WERI-Rb-1 (cell line): ENCODE results near the gene RFC2.
"Not testable (repeated sequence)": the region's sequence is repeated elsewhere in the genome, so short reads cannot be mapped to it uniquely, and the experiment has no call there.

Experiments used
- DNase-seq: peaks from one replicate; pipeline ENCODE4 v3.0.0-alpha.2; 2020
- H3K27ac ChIP-seq: fragments of 250-450 bp; sonication (Bioruptor Pico); 2 replicates; pipeline ENCODE4 v1.5.1; 2020; ENCODE audit warnings: mild to moderate bottlenecking, moderate library complexity
- H3K27me3 ChIP-seq: fragments of 250-450 bp; sonication (Bioruptor Pico); 2 replicates; pipeline ENCODE4 v1.5.1; 2021; ENCODE audit warnings: mild to moderate bottlenecking, low read depth, moderate library complexity; ENCODE audit not compliant: insufficient read depth, severe bottlenecking
- H3K36me3 ChIP-seq: fragments of 250-450 bp; sonication (Bioruptor Pico); 2 replicates; pipeline ENCODE4 v1.5.1; 2020; ENCODE audit warnings: mild to moderate bottlenecking, moderate library complexity
- H3K4me3 ChIP-seq: 2 replicates; pipeline ENCODE4 v1.5.1; 2011; ENCODE audit warnings: low read depth, mild to moderate bottlenecking, control low read depth, low read length
- H3K9me3 ChIP-seq: fragments of 250-450 bp; sonication (Bioruptor Pico); 2 replicates; pipeline ENCODE4 v1.5.1; 2021; ENCODE audit warnings: mild to moderate bottlenecking, moderate library complexity; ENCODE audit not compliant: severe bottlenecking
- CTCF ChIP-seq: IDR thresholded peaks from 2 replicates; pipeline ENCODE4 v1.5.1; 2011; ENCODE audit warnings: low read depth, mild to moderate bottlenecking, control low read depth, inconsistent platforms, low read length

Gene RFC2

DNA sequence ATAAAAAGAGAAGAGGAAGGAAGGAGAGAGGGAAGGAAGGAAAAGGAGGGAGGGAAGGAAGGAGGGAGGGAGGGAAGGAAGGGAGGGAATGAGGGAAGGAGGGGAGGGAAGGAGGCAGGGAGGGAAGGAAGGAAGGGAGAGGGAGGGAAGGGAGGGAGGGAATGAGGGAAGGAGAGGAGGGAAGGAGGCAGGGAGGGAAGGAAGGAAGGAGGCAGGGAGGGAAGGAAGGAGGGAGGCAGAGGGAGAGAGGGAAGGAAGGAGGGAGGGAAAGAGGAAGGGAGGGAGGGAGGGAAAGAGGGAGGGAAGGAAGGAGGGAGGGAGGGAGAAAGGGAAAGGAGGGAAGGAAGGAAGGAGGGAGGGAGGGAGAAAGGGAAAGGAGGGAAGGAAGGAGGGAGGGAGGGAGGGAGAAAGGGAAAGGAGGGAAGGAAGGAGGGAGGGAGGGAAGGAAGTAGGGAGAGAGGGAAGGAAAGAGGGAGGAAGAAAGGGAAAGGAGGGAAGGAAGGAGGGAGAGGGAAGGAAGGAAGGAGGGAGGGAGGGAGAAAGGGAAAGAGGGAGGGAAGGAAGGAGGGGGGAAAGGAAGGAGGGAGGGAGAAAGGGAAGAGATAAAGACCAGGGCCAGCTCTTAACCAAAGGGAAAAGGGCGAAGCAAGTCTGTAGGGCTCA is 50.1 kb downstream of the RFC2 start:
- H3K9me3 ChIP-seq = no peaks in the 10 kb centered on the region
- H3K36me3 ChIP-seq = no peaks in the 10 kb centered on the region
- H3K4me3 ChIP-seq = no peak overlapping the region
- H3K27ac ChIP-seq = no peak overlapping the region
- peaks cover 8% of the 10 kb centered on the region for H3K27me3 ChIP-seq
- TF ChIP-seq CTCF = no peak
- DNase-seq = no peak

DNA sequence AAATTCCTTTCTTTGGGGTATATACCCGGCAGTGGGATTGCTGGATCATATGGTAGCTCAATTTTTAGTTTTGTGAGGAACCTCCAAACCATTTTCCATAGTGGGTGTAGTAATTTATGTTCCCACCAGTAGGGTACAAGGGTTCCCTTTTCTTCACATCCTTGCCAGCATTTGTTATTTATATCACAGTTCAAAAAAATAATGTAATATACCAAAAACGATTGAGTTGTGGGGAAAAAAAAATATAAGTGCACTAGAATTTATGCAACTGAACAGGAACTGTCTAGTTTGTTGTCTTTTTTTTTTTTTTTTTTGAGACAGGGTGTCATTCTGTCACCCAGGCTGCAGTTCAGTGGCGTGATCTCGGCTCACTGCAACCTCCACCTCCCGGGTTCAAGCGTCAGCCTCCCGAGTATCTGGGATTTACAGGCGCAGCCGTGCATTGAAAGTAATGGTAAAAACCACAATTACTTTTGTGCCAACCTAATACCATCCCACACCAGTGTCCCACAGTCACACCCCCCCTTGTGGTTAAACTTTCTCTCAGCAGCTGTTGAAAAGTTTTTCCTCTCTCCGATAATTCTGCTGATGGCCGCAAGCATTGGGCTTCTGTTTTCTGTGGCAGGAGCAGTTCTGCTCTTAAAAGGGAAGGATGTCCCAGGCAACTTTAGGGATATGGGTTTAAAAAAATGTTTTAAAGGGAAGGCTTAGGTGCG is 51.2 kb downstream of the RFC2 start:
- peak; percentile 41 for TF ChIP-seq CTCF
- H3K9me3 ChIP-seq = no peaks in the 10 kb centered on the region
- H3K36me3 ChIP-seq = peaks cover under 1% of the 10 kb centered on the region; the same call in 1 of the 2 replicates
- no peak overlapping the region for H3K27ac ChIP-seq
- H3K27me3 ChIP-seq = peaks cover 8% of the 10 kb centered on the region
- peak; percentile 27 for DNase-seq
- H3K4me3 ChIP-seq = no peak overlapping the region

DNA sequence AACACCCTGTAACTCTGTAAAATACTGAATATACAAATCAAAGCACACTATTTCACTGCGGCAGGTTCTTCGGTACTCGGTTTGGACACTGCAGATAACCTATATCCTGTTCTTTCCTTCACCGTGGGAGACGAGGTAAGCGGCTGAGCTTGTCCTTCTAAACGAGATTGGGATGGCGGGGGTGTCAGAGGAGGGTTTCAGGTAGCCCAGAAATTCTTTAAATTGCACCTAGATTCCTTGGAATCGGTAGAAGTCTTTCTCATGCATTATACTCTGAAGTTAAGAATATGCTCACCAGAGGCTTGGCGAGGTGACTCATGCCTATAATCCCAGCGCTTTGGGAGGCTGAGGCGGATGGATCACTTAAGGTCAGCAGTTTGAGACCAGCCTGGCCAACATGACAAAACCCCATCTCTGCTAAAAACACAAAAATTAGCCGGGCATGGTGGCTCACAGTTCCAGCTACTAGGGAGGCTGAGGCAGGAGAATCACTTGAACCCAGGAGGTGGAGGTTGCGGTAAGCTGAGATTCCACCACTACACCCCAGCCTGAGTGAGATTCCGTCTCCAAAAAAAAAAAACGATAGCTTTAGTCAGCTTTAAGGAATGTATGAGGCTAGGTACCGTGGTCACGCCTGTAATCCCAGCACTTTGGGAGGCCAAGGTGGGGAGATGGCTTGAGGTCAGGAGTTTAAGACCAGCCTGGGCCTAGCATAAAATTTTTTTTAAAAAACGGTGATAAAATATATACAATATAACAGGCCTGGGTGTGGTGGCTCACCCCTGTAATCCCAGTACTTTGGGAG is 54.4 kb downstream of the RFC2 start:
- DNase-seq = peak; percentile 54
- Histone ChIP-seq H3K27ac (peak overlapping the region; percentile 47; the same call in 1 of the 2 replicates), H3K9me3 (no peaks in the 10 kb centered on the region), H3K4me3 (no peak overlapping the region), H3K36me3 (peaks cover 15% of the 10 kb centered on the region), H3K27me3 (peaks cover 4% of the 10 kb centered on the region)
- no peak for TF ChIP-seq CTCF

DNA sequence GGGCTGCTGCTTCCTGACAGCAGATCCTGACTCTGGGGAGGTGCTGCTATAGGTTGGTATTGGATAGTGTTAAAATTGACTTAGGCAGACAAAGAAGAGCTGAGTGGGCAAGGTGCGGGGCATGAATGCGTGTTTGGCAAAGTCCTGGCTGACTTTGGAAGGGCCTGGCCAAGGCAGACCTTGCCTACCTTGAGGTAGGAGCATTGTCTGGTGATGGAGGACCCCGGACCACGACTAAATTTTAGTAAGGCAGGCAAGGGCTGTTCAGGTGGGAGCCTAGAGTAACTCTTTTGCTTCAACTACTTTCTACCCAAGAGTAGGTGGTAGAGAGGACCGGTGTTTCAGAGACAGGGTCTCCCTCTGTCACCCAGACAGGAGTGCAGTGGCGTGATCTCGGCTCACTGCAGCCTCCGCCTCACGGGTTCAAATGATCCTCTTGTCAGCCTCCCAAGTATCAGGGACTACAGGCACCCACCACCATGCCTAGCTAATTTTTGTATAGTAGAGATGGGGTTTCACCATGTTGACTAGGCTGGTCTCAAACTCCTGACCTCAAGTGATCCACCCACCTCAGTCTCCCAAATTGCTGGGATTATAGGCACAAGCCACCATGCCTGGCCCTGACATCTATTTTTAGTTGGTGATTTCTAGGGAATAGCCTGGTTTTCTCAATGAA is 56.6 kb downstream of the RFC2 start:
- no peak for TF ChIP-seq CTCF
- no peak overlapping the region for H3K27ac ChIP-seq
- peaks cover 37% of the 10 kb centered on the region for H3K36me3 ChIP-seq
- no peak for DNase-seq
- H3K27me3 ChIP-seq = no peaks in the 10 kb centered on the region
- no peak overlapping the region for H3K4me3 ChIP-seq
- H3K9me3 ChIP-seq = no peaks in the 10 kb centered on the region

DNA sequence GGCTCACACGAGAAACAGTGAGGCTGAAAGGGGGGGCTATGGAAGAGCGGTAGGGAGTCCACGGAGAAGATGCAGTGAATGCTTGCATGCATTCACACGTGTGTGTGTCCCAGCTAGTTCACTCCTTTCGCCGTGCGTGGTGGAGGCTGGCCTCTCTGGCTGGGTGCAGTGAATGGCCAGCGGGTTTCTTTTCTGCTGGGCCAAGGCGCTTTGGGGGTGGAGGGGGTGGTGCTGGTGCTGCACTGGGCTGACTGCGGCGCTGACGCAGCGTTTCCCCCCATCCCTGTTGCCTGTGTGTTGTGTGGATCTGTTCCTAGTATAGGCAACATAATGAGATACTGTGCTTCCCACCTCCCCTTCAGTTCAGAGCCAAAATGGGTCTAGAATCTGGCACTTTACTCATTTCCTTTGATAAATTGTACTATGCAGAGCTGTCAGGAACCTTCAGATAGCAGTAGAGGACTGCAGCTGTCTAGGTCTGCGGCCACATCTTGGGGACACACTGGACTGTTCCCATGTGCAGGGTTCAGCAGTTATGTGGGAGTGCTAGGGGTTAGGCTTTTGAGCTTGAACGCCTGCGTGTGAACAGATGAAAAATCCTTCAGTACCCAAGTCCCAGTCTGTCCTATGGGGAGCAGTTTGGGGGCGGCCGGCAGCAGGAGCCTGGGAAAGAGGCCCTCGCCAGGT is 58.1 kb downstream of the RFC2 start:
- not testable (repeated sequence) for H3K9me3 ChIP-seq, DNase-seq, H3K27me3 ChIP-seq, H3K27ac ChIP-seq, H3K4me3 ChIP-seq
- H3K36me3 ChIP-seq = peaks cover 48% of the 10 kb centered on the region

DNA sequence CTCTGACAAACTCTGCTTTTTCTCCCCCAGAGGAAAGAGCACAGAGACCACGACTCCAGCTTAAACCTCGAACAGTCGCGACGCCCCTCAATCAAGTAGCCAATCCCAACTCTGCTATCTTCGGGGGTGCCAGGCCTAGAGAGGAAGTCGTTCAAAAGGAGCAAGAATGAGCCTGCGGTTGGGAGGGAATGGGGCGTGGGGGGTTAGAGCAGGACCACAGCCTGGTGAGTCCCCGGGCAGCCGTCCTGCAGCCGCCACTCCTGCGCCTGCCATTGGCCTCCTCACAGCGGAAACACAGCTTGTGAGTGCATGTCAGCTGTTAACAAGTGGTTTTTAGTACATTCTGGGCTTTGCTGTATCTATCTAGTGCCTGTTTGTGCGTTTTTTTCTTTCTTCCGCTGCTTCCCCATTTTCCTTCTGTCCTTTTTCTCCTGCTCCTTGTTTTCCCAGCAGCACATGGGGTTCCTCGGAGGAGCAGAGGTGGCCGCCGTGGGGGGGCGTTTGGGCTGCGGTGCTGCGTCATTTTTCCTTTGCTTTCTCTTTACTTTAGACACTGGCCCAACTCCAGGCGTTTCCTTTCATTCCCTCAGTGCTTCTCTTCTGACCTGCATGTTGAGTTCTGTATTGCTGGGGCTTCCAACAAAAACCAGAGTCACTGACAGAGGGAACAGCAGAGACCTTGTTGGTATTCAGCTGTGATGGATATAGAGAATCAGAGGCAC is 58.9 kb downstream of the RFC2 start:
- H3K4me3 ChIP-seq, H3K27me3 ChIP-seq, DNase-seq, H3K27ac ChIP-seq, H3K9me3 ChIP-seq: not testable (repeated sequence)
- peaks cover 56% of the 10 kb centered on the region for H3K36me3 ChIP-seq
